ENCODE measurements around the gene S100Z. TPM values are rescaled to one million over a fixed set of nuclear protein-coding genes. Genes with fewer than 3 reads are reported as not detected.

S100Z gene
- total RNA-seq (2022; extraction: Qiagen RNA extraction; ENCODE audit: low read depth) = not detected in 5 replicates

DNA sequence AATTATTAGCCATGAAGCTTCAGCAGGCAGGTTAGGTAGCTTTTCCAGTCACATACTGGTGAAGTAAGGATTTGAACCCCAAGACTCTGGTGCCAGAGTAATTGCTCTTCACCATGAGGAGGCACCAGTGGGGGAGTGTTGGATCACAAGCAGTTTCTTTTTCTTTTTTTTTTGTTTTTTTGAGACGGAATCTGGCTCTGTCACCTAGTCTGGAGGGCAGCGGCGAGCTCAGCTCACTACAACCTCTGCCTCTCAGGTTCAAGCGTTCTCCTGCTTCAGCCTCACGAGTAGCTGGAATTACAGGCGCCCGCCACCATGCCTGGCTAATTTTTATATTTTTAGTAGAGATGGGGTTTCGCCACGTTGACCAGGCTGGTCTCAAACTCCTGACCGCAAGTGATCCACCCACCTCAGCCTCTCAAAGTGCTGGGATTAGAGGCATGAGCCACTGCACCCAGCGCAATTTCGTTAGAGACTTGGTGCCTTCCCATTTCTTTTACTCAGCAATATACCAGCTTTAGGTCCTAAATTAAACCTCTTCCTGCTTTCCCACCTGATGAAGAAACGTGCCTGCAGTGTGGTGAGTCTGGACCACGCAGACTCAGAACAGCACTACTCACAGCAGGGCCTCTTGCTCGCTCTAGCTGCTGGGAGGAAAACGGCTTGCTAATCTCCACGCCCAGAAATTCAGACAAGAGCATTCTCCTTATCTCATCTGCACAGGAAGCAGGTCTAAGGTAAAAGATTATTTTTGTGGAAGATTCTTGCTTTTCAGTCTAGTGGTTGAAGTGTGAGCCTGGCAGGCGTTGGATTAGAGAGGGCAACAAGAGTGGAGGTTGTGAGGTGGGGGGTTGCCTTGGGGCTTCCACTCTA, at the start of gene S100Z:
S100Z (plus strand) TSS at position 596 of the 873 bp plus-strand sequence. CDS start 25,346 bp downstream, outside the sequence.

GRCh38 chr5:76818844-76819831, 30.7 kb upstream of the S100Z start, which contains the start of gene F2RL1:
F2RL1 (plus strand) TSS chr5:76819030; CDS start chr5:76819183, 153 bp downstream.

GRCh38 chr5:76952795-76953536, 103.2 kb downstream of the S100Z start, which contains the start of gene CRHBP:
CRHBP (plus strand) TSS chr5:76953045; CDS start chr5:76953135, 90 bp downstream.

Other genes starting within 250 kb of the S100Z start
- 3.4 to 3.7 TPM (median 3.5 TPM) in 5 replicates for gene F2RL2, start 226.6 kb upstream of the S100Z start, total RNA-seq (2022; extraction: Qiagen RNA extraction; ENCODE audit: low read depth)
- 34.6 to 60.1 TPM (median 53.8 TPM) in 5 replicates for gene F2R, start 133.9 kb upstream of the S100Z start, total RNA-seq (2022; extraction: Qiagen RNA extraction; ENCODE audit: low read depth)
- 220 to 283 TPM (median 272 TPM) in 5 replicates for gene F2RL1, start 31.0 kb upstream of the S100Z start, total RNA-seq (2022; extraction: Qiagen RNA extraction; ENCODE audit: low read depth)
- 0.13 to 0.24 TPM in 2 of 5 replicates, not detected in the others for gene CRHBP, start 103.0 kb downstream of the S100Z start, total RNA-seq (2022; extraction: Qiagen RNA extraction; ENCODE audit: low read depth)
- 11.4 to 15.7 TPM (median 13.7 TPM) in 5 replicates for gene AGGF1, start 180.4 kb downstream of the S100Z start, total RNA-seq (2022; extraction: Qiagen RNA extraction; ENCODE audit: low read depth)
- 3.2 to 4.2 TPM (median 3.6 TPM) in 5 replicates for gene ZBED3, start 237.3 kb downstream of the S100Z start, total RNA-seq (2022; extraction: Qiagen RNA extraction; ENCODE audit: low read depth)

All from A549 treated with GW870086 at 1 μM for 4 hours (cell line).